PFSK-1 (cell line): ENCODE results near the gene LAMP1.

ENCODE experiments used
- POLR2AphosphoS5 ChIP-seq: IDR thresholded peaks from 2 replicates; pipeline ENCODE4 v1.6.1; 2012; ENCODE audit warnings: low read depth, mild to moderate bottlenecking, control low read depth, low read length, moderate library complexity
- SIN3A ChIP-seq: IDR thresholded peaks from 2 replicates; pipeline ENCODE4 v1.6.1; 2012; ENCODE audit warnings: mild to moderate bottlenecking, low read length, moderate library complexity, borderline replicate concordance; ENCODE audit not compliant: insufficient read depth
- TAF1 ChIP-seq: IDR thresholded peaks from 2 replicates; pipeline ENCODE4 v1.6.1; 2012; ENCODE audit warnings: low read length, control low read depth, borderline replicate concordance; ENCODE audit not compliant: insufficient read depth
- TF ChIP-seq, protein P1 (sequence below), 2 experiments: IDR thresholded peaks; 2 replicates each; pipeline versions ENCODE4 v1.6.1 to v1.8.0; 2011 to 2012; ENCODE audit warnings: low read depth in 2 of 2, low read length in 2 of 2, control low read depth in 1 of 2, inconsistent platforms in 1 of 2, mild to moderate bottlenecking in 1 of 2, moderate library complexity in 1 of 2; ENCODE audit not compliant: insufficient read depth in 1 of 2

DNA sequence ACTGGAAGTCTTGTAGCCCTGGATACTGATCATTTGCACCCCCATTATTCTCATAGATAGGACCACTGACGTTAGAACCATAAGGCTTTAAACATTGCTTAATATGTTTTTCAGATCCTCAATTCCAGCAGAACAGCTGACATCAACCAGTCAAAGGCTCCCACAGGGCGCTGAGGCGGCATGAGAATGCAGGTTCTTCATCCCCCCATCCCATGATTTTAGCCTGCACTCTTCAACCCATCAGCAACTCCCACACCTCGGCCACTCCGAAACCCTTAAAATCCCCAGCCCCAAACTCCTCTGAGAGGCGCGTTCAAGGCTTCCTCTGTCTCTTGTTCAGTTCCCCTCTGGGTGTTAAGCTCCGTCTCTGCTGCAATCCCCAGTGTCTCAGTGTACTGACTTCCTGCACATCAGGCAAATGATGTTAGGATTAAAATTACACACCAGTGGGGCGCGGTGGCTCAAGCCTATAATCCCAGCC lies 24.3 kb upstream of the LAMP1 start:
- TF ChIP-seq, protein P1, sequence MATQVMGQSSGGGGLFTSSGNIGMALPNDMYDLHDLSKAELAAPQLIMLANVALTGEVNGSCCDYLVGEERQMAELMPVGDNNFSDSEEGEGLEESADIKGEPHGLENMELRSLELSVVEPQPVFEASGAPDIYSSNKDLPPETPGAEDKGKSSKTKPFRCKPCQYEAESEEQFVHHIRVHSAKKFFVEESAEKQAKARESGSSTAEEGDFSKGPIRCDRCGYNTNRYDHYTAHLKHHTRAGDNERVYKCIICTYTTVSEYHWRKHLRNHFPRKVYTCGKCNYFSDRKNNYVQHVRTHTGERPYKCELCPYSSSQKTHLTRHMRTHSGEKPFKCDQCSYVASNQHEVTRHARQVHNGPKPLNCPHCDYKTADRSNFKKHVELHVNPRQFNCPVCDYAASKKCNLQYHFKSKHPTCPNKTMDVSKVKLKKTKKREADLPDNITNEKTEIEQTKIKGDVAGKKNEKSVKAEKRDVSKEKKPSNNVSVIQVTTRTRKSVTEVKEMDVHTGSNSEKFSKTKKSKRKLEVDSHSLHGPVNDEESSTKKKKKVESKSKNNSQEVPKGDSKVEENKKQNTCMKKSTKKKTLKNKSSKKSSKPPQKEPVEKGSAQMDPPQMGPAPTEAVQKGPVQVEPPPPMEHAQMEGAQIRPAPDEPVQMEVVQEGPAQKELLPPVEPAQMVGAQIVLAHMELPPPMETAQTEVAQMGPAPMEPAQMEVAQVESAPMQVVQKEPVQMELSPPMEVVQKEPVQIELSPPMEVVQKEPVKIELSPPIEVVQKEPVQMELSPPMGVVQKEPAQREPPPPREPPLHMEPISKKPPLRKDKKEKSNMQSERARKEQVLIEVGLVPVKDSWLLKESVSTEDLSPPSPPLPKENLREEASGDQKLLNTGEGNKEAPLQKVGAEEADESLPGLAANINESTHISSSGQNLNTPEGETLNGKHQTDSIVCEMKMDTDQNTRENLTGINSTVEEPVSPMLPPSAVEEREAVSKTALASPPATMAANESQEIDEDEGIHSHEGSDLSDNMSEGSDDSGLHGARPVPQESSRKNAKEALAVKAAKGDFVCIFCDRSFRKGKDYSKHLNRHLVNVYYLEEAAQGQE (IDR thresholded peaks at IDR 0.05; ENCODE audit: insufficient read depth in 1 of 2, low read depth in 2 of 2, low read length in 2 of 2) = no peak
- TF ChIP-seq TAF1 (no peak), POLR2AphosphoS5 (no peak), SIN3A (no peak)
